UCSD-AML1 (cell line): Measurements from ENCODE around the gene FABP6.
"Not testable (repeated sequence)": the region's sequence is repeated elsewhere in the genome, so short reads cannot be mapped to it uniquely, and the experiment has no call there.

Experiments
- DNase-seq: peaks from one replicate; lab custom pipeline; 2025; ENCODE audit not compliant: unreplicated experiment; lab: John Stamatoyannopoulos, UW

Gene FABP6

GRCh38 chr5:160219356-160219755, 9.9 kb upstream of the FABP6 start:
- no peak for DNase-seq

GRCh38 chr5:160221082-160221481, 8.2 kb upstream of the FABP6 start:
- no peak for DNase-seq

GRCh38 chr5:160227012-160227411, 2.3 kb upstream of the FABP6 start:
- DNase-seq = no peak

- DNase-seq = no peak
Observed at GRCh38 chr5:160230686-160231527, 1.6 kb downstream of the FABP6 start.

- DNase-seq = no peak
Observed at GRCh38 chr5:160231783-160232342, 2.6 kb downstream of the FABP6 start.

GRCh38 chr5:160233215-160233614, 3.9 kb downstream of the FABP6 start:
- DNase-seq = no peak

GRCh38 chr5:160235731-160236130, 6.4 kb downstream of the FABP6 start:
- DNase-seq = no peak

- no peak for DNase-seq
Observed at GRCh38 chr5:160237571-160238093, 8.3 kb downstream of the FABP6 start.

GRCh38 chr5:160240350-160240749, 11.0 kb downstream of the FABP6 start:
- DNase-seq = no peak

- DNase-seq = no peak
Observed at GRCh38 chr5:160242145-160242544, 12.8 kb downstream of the FABP6 start.

- no peak for DNase-seq
Observed at GRCh38 chr5:160245506-160246086, 16.3 kb downstream of the FABP6 start.

GRCh38 chr5:160249570-160249969, 20.3 kb downstream of the FABP6 start:
- not testable (repeated sequence) for DNase-seq

- no peak for DNase-seq
Observed at GRCh38 chr5:160250226-160250625, 20.9 kb downstream of the FABP6 start.

GRCh38 chr5:160250826-160251225, 21.5 kb downstream of the FABP6 start:
- no peak for DNase-seq

- DNase-seq = no peak
Observed at GRCh38 chr5:160251406-160252155, 22.3 kb downstream of the FABP6 start.

- no peak for DNase-seq
Observed at GRCh38 chr5:160252916-160253315, 23.6 kb downstream of the FABP6 start.

GRCh38 chr5:160253441-160253840, 24.1 kb downstream of the FABP6 start:
- no peak for DNase-seq

GRCh38 chr5:160254706-160255105, 25.4 kb downstream of the FABP6 start:
- no peak for DNase-seq

GRCh38 chr5:160259341-160259740, 30.0 kb downstream of the FABP6 start:
- DNase-seq = no peak

GRCh38 chr5:160260006-160260775, 30.9 kb downstream of the FABP6 start:
- DNase-seq = no peak
